Naive thymus-derived CD4-positive, alpha-beta T cell (primary cell): ENCODE data around the gene TMEM61. TPM values are rescaled to one million over a fixed set of nuclear protein-coding genes. Genes with fewer than 3 reads are reported as not detected.

Source experiments
- ATAC-seq: fragments of 150-1000 bp; cut with Tn5 transposase; 2 replicates; pipeline ENCODE4 v1.10.0; 2021; ENCODE audit warnings: mild to moderate bottlenecking, moderate library complexity
- CTCF ChIA-PET: fragments of 350-600 bp; sonication (Branson Sonifier 250); formaldehyde crosslinking; loops from one replicate; lab custom pipeline; 2021; ENCODE audit warnings: antibody characterized with exemption; lab: Charles Lee
- POLR2A ChIA-PET: fragments of 350-600 bp; sonication (Branson Sonifier 250); formaldehyde crosslinking; loops from one replicate; lab custom pipeline; 2021; ENCODE audit warnings: antibody characterized with exemption, inconsistent platforms; lab: Charles Lee
- DNase-seq, 9 donors: peaks; one replicate each; pipeline versions ENCODE4 v3.0.0 to v3.0.0-alpha.2; 2020 to 2022; ENCODE audit warnings: mixed read lengths in 1 of 9
- H3K27ac ChIP-seq: one replicate; pipeline ENCODE4 v1.7.0; 2013; ENCODE audit warnings: mild to moderate bottlenecking, low read depth, low read length, moderate library complexity
- H3K27me3 ChIP-seq, 2 donors: one replicate each; pipeline ENCODE4 v1.7.0; 2013; ENCODE audit warnings: low read length in 2 of 2, mild to moderate bottlenecking in 2 of 2, moderate library complexity in 2 of 2; ENCODE audit not compliant: control insufficient read depth in 2 of 2, insufficient read depth in 2 of 2
- H3K36me3 ChIP-seq, 3 experiments: 1 replicate in 2 of 3; 2 replicates in 1 of 3; pipeline ENCODE4 v1.7.0; 2013; ENCODE audit warnings: low read length in 3 of 3, mild to moderate bottlenecking in 3 of 3, moderate library complexity in 1 of 3; ENCODE audit not compliant: insufficient read depth in 3 of 3, control insufficient read depth in 2 of 3
- H3K4me1 ChIP-seq, 2 donors: one replicate each; pipeline ENCODE4 v1.7.0; 2013; ENCODE audit warnings: low read length in 2 of 2, mild to moderate bottlenecking in 2 of 2, moderate library complexity in 1 of 2; ENCODE audit not compliant: control insufficient read depth in 2 of 2, insufficient read depth in 2 of 2
- H3K4me3 ChIP-seq: 2 replicates; pipeline ENCODE4 v1.7.0; 2013; ENCODE audit warnings: mild to moderate bottlenecking, low read length
- H3K9me3 ChIP-seq, 3 experiments: 1 replicate in 2 of 3; 2 replicates in 1 of 3; pipeline ENCODE4 v1.7.0; 2013; ENCODE audit warnings: low read length in 3 of 3; ENCODE audit not compliant: control insufficient read depth in 2 of 3
- H3K27ac Mint-ChIP-seq, 9 donors: one replicate each; pipeline ENCODE4 v1.8.0; 2020 to 2022; ENCODE audit warnings: mixed read lengths in 9 of 9, mild to moderate bottlenecking in 8 of 9, moderate library complexity in 5 of 9, inconsistent platforms in 2 of 9
- H3K27me3 Mint-ChIP-seq, 5 donors: one replicate each; pipeline ENCODE4 v1.8.0; 2021 to 2022; ENCODE audit warnings: mixed read lengths in 5 of 5, mild to moderate bottlenecking in 1 of 5
- H3K36me3 Mint-ChIP-seq, 5 donors: one replicate each; pipeline ENCODE4 v1.8.0; 2020 to 2022; ENCODE audit warnings: mixed read lengths in 5 of 5, mild to moderate bottlenecking in 3 of 5, inconsistent platforms in 1 of 5
- H3K4me1 Mint-ChIP-seq, 7 donors: one replicate each; pipeline ENCODE4 v1.8.0; 2020 to 2022; ENCODE audit warnings: mixed read lengths in 7 of 7, mild to moderate bottlenecking in 3 of 7, inconsistent platforms in 1 of 7
- H3K4me3 Mint-ChIP-seq, 10 donors: one replicate each; pipeline ENCODE4 v1.8.0; 2020 to 2022; ENCODE audit warnings: mild to moderate bottlenecking in 10 of 10, mixed read lengths in 10 of 10, moderate library complexity in 6 of 10, inconsistent platforms in 2 of 10
- H3K9me3 Mint-ChIP-seq, 11 donors: one replicate each; pipeline ENCODE4 v1.8.0; 2020 to 2022; ENCODE audit warnings: mixed read lengths in 11 of 11, mild to moderate bottlenecking in 4 of 11, inconsistent platforms in 1 of 11, moderate library complexity in 1 of 11
- intact Hi-C, 2 donors: fragments of 100-400 bp; cut with micrococcal nuclease; formaldehyde crosslinking; loops; one replicate each; pipeline ENCODE4 v1.15.1; 2023
- polyA plus RNA-seq, 2 donors: library from polyadenylated mRNA; unstranded; fragments of 300-500 nt; fragmentation: Illumina TruSeq; gene quantifications; one replicate each; pipeline ENCODE4 v1.2.3, GENCODE V29; 2021
- total RNA-seq, 6 experiments: library from RNA in 5 of 6; stranded (reverse) in 5 of 6; gene quantifications; 1 replicate in 5 of 6; 2 replicates in 1 of 6; pipeline ENCODE4 v1.2.3 and lab custom pipeline; 2021 to 2026

Gene TMEM61
- total and polyA plus RNA-seq, 7 experiments from 2014 or later, result not detected

DNA sequence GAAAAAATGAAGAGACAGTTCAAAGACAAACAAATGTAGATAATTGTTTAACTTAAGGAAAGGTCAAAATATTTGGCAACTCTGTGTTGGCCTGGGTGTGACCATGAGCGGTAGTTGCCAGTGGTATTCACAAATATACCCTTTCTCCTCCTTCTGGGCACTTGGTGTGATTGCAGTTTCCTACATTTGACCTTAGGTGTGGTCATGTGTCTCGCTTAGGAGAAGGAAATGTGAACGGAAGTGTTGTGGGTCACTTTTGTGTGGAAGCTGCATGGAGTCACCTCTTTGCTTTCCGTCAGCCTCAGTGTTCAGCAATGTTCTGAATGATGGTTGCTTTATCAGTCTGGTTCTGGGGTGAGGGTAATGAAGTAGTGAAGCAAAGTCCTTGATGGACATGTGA lies 55.5 kb downstream of the TMEM61 start:
- Mint-ChIP-seq H3K4me1 (peaks cover 0 to 6% (median 0%) of the 10 kb centered on the region in 7 donors), H3K9me3 (no peaks in the 10 kb centered on the region), H3K4me3 (no peak overlapping the region), H3K27me3 (peaks cover 54 to 71% (median 66%) of the 10 kb centered on the region in 5 donors), H3K36me3 (no peaks in the 10 kb centered on the region), H3K27ac (no peak overlapping the region)
- Histone ChIP-seq H3K4me3 (no peak overlapping the region), H3K9me3 (no peaks in the 10 kb centered on the region), H3K27me3 (no peaks in the 10 kb centered on the region), H3K27ac (no peak overlapping the region), H3K4me1 (no peaks in the 10 kb centered on the region), H3K36me3 (no peaks in the 10 kb centered on the region)
- ATAC-seq (peak; percentile 57), DNase-seq (no peak)
- intact Hi-C loops, result no loop called here
- ChIA-PET CTCF (no interaction called here), POLR2A (no interaction called here)

DNA sequence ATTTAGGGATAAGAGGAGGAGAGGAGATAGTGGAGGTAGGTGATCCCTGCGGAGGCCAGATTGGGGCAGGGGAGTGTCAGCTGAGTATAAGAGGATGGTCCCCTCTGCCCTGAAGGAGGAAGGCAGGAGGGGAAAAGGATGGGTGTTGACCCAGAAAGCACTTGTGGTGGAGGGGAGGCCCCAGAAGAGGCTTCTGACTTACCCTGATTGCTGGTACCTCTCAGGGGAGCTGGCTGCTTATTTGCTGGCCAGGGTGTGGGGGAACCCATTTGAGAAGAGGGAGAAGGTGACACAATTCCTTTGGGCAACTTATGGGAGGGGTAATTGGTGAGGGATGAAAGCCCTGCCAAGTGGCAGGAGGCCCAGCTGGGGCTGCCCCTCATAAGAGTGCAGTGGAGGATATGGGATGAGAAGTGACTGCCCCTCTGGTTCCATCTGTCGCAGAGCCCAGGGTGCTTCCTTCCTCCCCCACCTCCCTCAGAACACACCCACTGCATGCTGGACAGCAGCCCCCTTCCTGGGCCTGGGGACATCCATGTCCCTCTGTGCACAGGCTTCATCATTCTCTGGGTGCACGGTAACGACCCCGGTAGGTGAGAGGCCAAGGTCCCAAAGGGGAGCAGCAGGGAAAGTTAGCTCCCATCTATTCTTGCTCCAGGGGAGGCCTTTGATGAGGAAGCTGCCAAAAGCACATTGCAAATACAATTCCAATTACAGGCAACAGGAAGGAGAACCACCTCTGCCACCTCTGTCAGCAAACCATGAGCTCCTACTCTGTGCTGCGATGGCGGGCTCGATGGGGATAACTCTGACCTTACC lies 57.5 kb downstream of the TMEM61 start:
- Mint-ChIP-seq H3K27me3 (peaks cover 62 to 85% (median 71%) of the 10 kb centered on the region in 5 donors), H3K4me3 (no peak overlapping the region), H3K27ac (no peak overlapping the region), H3K4me1 (peaks cover 0 to 6% (median 0%) of the 10 kb centered on the region in 7 donors), H3K36me3 (no peaks in the 10 kb centered on the region), H3K9me3 (no peaks in the 10 kb centered on the region)
- no peaks in the 10 kb centered on the region for H3K27me3 ChIP-seq
- CTCF ChIA-PET, result no interaction called here
- ATAC-seq, result no peak
- POLR2A ChIA-PET, result no interaction called here
- no peaks in the 10 kb centered on the region for H3K4me1 ChIP-seq
- DNase-seq, result no peak
- no peaks in the 10 kb centered on the region for H3K36me3 ChIP-seq
- intact Hi-C loops, result no loop called here
- no peak overlapping the region for H3K27ac ChIP-seq
- H3K4me3 ChIP-seq, result no peak overlapping the region
- no peaks in the 10 kb centered on the region for H3K9me3 ChIP-seq

DNA sequence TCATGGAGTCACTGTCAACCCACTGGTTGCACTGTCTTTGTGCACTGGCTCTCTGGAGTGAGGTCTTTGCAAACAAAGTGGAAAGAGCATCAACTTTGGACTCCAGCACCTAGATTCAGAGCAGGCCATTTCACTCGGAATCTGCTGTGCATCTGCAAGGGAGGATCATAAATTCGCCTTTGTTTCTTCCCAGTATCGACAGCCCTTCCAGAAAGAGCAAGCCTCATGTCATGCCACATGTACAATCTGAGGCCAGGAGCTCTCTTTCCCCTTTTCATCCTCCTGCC lies 58.1 kb downstream of the TMEM61 start:
- no peak overlapping the region for H3K27ac Mint-ChIP-seq
- Histone ChIP-seq H3K4me1 (no peaks in the 10 kb centered on the region), H3K27ac (no peak overlapping the region), H3K36me3 (no peaks in the 10 kb centered on the region), H3K4me3 (no peak overlapping the region), H3K9me3 (no peaks in the 10 kb centered on the region), H3K27me3 (no peaks in the 10 kb centered on the region)
- intact Hi-C loops, result no loop called here
- no peaks in the 10 kb centered on the region for H3K36me3 Mint-ChIP-seq
- no peaks in the 10 kb centered on the region for H3K9me3 Mint-ChIP-seq
- peaks cover 0 to 6% (median 0%) of the 10 kb centered on the region in 7 donors for H3K4me1 Mint-ChIP-seq
- ATAC-seq (no peak), DNase-seq (no peak)
- H3K4me3 Mint-ChIP-seq, result no peak overlapping the region
- peaks cover 57 to 82% (median 66%) of the 10 kb centered on the region in 5 donors for H3K27me3 Mint-ChIP-seq
- ChIA-PET CTCF (no interaction called here), POLR2A (no interaction called here)

DNA sequence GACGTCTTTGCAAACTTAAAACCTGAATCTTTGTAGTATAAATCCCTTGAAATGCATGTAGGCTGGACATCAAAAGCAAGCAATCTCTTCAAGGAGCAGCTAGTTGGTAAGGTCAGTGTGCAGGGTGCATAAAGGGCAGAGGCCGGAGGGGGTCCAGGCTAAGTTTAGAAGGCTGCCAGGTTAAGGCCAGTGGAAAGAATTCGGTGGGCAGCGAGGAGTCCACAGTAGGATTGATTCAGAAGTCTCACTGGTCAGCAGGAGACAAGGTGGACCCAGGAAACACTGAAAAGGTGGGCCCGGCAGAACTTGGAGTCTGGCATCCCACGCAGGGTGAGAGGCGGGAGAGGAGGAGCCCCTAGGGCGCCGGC lies 58.5 kb downstream of the TMEM61 start:
- POLR2A ChIA-PET, result no interaction called here
- no peaks in the 10 kb centered on the region for H3K36me3 ChIP-seq
- H3K27me3 Mint-ChIP-seq, result peaks cover 52 to 82% (median 63%) of the 10 kb centered on the region in 5 donors
- ATAC-seq, result no peak
- intact Hi-C loops, result no loop called here
- no peaks in the 10 kb centered on the region for H3K4me1 ChIP-seq
- DNase-seq, result no peak
- CTCF ChIA-PET, result no interaction called here
- H3K4me3 ChIP-seq, result no peak overlapping the region
- peak overlapping the region in 1 of 9 donors; percentile 39 for H3K27ac Mint-ChIP-seq
- H3K9me3 Mint-ChIP-seq, result no peaks in the 10 kb centered on the region
- no peak overlapping the region for H3K4me3 Mint-ChIP-seq
- H3K36me3 Mint-ChIP-seq, result no peaks in the 10 kb centered on the region
- no peaks in the 10 kb centered on the region for H3K27me3 ChIP-seq
- peaks cover 0 to 6% (median 0%) of the 10 kb centered on the region in 7 donors for H3K4me1 Mint-ChIP-seq
- H3K9me3 ChIP-seq, result no peaks in the 10 kb centered on the region
- no peak overlapping the region for H3K27ac ChIP-seq

DNA sequence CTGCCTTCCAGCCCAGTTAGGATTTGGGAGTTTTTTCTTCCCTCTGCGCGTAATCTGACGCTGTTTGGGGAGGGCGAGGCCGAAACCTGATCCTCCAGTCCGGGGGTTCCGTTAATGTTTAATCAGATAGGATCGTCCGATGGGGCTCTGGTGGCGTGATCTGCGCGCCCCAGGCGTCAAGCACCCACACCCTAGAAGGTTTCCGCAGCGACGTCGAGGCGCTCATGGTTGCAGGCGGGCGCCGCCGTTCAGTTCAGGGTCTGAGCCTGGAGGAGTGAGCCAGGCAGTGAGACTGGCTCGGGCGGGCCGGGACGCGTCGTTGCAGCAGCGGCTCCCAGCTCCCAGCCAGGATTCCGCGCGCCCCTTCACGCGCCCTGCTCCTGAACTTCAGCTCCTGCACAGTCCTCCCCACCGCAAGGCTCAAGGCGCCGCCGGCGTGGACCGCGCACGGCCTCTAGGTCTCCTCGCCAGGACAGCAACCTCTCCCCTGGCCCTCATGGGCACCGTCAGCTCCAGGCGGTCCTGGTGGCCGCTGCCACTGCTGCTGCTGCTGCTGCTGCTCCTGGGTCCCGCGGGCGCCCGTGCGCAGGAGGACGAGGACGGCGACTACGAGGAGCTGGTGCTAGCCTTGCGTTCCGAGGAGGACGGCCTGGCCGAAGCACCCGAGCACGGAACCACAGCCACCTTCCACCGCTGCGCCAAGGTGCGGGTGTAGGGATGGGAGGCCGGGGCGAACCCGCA lies 59.1 kb downstream of the TMEM61 start, which contains the start of gene PCSK9:
Gene PCSK9 (plus strand): TSS at position 207 of the 741 bp plus-strand sequence. CDS start 290 bp downstream, at position 497.
- ChIA-PET POLR2A (no interaction called here), CTCF (no interaction called here)
- Histone ChIP-seq H3K27ac (no peak within 1 kb of the TSS), H3K9me3 (no peaks in the 10 kb centered on the region), H3K36me3 (no peaks in the 10 kb centered on the region), H3K4me3 (no peak within 1 kb of the TSS), H3K27me3 (no peaks in the 10 kb centered on the region), H3K4me1 (no peaks in the 10 kb centered on the region)
- Mint-ChIP-seq H3K27me3 (peaks cover 50 to 77% (median 58%) of the 10 kb centered on the region in 5 donors), H3K36me3 (no peaks in the 10 kb centered on the region), H3K9me3 (no peaks in the 10 kb centered on the region), H3K4me1 (peaks cover 0 to 6% (median 0%) of the 10 kb centered on the region in 7 donors), H3K4me3 (no peak within 1 kb of the TSS), H3K27ac (peak within 1 kb of the TSS in 1 of 9 donors; percentile 39)
- DNase-seq (no peak), ATAC-seq (no peak)
- intact Hi-C loops, result no loop called here

DNA sequence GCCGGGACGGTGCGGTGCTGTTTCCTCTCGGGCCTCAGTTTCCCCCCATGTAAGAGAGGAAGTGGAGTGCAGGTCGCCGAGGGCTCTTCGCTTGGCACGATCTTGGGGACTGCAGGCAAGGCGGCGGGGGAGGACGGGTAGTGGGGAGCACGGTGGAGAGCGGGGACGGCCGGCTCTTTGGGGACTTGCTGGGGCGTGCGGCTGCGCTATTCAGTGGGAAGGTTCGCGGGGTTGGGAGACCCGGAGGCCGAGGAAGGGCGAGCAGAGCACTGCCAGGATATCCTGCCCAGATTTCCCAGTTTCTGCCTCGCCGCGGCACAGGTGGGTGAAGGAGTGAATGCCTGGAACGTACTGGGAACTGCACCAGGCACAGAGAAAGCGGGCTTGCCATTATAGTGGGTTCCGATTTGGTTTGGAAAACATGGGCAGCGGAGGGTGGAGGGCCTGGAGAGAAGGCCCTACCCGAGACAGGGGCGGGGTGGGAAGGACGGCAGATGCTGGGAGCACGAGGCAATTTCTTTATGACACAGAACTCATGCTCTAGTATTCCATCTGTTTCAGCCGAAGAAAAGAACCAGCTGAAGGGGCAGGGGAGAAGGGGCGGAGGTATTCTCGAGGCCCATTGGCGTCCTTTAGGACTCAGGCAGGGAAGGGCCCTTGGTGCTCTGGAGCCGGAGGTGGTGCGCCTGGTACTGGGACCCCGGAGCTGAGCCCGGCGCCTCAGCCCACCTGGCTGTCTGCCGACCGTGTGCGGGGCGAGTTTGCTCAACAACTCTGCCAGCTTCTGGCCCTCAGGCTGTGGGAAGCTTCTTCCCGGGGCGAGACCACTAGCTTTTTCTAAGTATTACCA lies 59.9 kb downstream of the TMEM61 start:
- H3K4me3 ChIP-seq, result no peak overlapping the region
- no peak overlapping the region for H3K27ac Mint-ChIP-seq
- H3K27me3 ChIP-seq, result no peaks in the 10 kb centered on the region
- no peak overlapping the region for H3K4me3 Mint-ChIP-seq
- ATAC-seq (no peak), DNase-seq (no peak)
- peaks cover 0 to 6% (median 0%) of the 10 kb centered on the region in 7 donors for H3K4me1 Mint-ChIP-seq
- H3K36me3 ChIP-seq, result no peaks in the 10 kb centered on the region
- intact Hi-C loops, result no loop called here
- ChIA-PET POLR2A (no interaction called here), CTCF (no interaction called here)
- no peaks in the 10 kb centered on the region for H3K9me3 Mint-ChIP-seq
- H3K27me3 Mint-ChIP-seq, result peaks cover 43 to 72% (median 52%) of the 10 kb centered on the region in 5 donors
- H3K36me3 Mint-ChIP-seq, result no peaks in the 10 kb centered on the region
- no peaks in the 10 kb centered on the region for H3K4me1 ChIP-seq
- no peak overlapping the region for H3K27ac ChIP-seq
- H3K9me3 ChIP-seq, result no peaks in the 10 kb centered on the region
